Activated B cell treated with CpG ODN at 0.5 μM for 24 hours (primary cell): ENCODE measurements around the gene PDE7B. TPM values are rescaled to one million over a fixed set of nuclear protein-coding genes. Genes with fewer than 3 reads are reported as not detected.

Experiments
- ATAC-seq: fragments of 200-7000 bp; cut with Tn5 transposase; one replicate; pipeline ENCODE4 v1.10.0; 2021; ENCODE audit warnings: low read depth, mild to moderate bottlenecking, moderate library complexity
- CTCF ChIA-PET: fragments of 350-600 bp; sonication (Branson Sonifier 250); formaldehyde crosslinking; loops from one replicate; lab custom pipeline; 2021; ENCODE audit warnings: antibody characterized with exemption; lab: Charles Lee
- POLR2A ChIA-PET: fragments of 350-600 bp; sonication (Branson Sonifier 250); formaldehyde crosslinking; loops from one replicate; lab custom pipeline; 2021; ENCODE audit warnings: antibody characterized with exemption; lab: Charles Lee
- DNase-seq: peaks from one replicate; pipeline ENCODE4 v3.0.0; 2022
- H3K27ac Mint-ChIP-seq: one replicate; pipeline ENCODE4 v1.8.0; 2020; ENCODE audit warnings: mixed read lengths
- H3K27me3 Mint-ChIP-seq: one replicate; pipeline ENCODE4 v1.8.0; 2021; ENCODE audit warnings: mixed read lengths
- H3K36me3 Mint-ChIP-seq: one replicate; pipeline ENCODE4 v1.8.0; 2021; ENCODE audit warnings: low read depth, mixed read lengths
- H3K4me1 Mint-ChIP-seq: one replicate; pipeline ENCODE4 v1.8.0; 2021; ENCODE audit warnings: mixed read lengths
- H3K4me3 Mint-ChIP-seq: one replicate; pipeline ENCODE4 v1.8.0; 2020; ENCODE audit warnings: mild to moderate bottlenecking, mixed read lengths
- H3K9me3 Mint-ChIP-seq: one replicate; pipeline ENCODE4 v1.8.0; 2020; ENCODE audit warnings: mixed read lengths
- CTCF ChIP-seq: fragments of 200-600 bp; IDR thresholded peaks from one replicate; pipeline ENCODE4 v1.8.0; 2022; ENCODE audit warnings: antibody characterized with exemption, mild to moderate bottlenecking
- intact Hi-C: fragments of 100-400 bp; cut with micrococcal nuclease; formaldehyde crosslinking; loops from one replicate; pipeline ENCODE4 v1.15.1; 2024
- total RNA-seq: library from RNA; stranded (reverse); gene quantifications from 2 replicates; pipeline ENCODE4 v1.2.3, GENCODE V29; 2022

PDE7B gene
- total RNA-seq, result 1.5 and 1.8 TPM in 2 replicates

- H3K27ac Mint-ChIP-seq, result peak within 1 kb of the TSS; percentile 82
- DNase-seq, result peak; percentile 47
- H3K36me3 Mint-ChIP-seq, result no peaks in the 10 kb centered on the region
- H3K4me3 Mint-ChIP-seq, result peak within 1 kb of the TSS; percentile 83
- no peaks in the 10 kb centered on the region for H3K9me3 Mint-ChIP-seq
- H3K4me1 Mint-ChIP-seq, result peaks cover 58% of the 10 kb centered on the region
- POLR2A ChIA-PET, result interaction anchor here (0.7 to 2.3 kb wide), 6 partner anchors 9 to 668 kb away, joined by 3 to 16 read pairs (median 5); no protein-coding TSS in a partner anchor
- no peak for TF ChIP-seq CTCF
- H3K27me3 Mint-ChIP-seq, result no peaks in the 10 kb centered on the region
- ATAC-seq, result peak; percentile 97
- intact Hi-C loops, result loop anchor here (1.0 to 5.0 kb wide), 6 partner anchors 10 to 671 kb away; partner anchors contain the start of genes AHI1 and MYB
- CTCF ChIA-PET, result interaction anchor here (1.1 to 1.4 kb wide), 3 partner anchors 55 to 58 kb away, joined by 3 to 4 read pairs (median 3); no protein-coding TSS in a partner anchor
Observed at GRCh38 chr6:135851442-135852271, at the start of gene PDE7B. TSS of gene PDE7B (plus strand) at chr6:135851701.

- TF ChIP-seq CTCF, result no peak
- POLR2A ChIA-PET, result no interaction called here
- Mint-ChIP-seq H3K4me3 (no peak overlapping the region), H3K4me1 (peaks cover 4% of the 10 kb centered on the region), H3K27ac (no peak overlapping the region), H3K27me3 (no peaks in the 10 kb centered on the region), H3K9me3 (no peaks in the 10 kb centered on the region), H3K36me3 (no peaks in the 10 kb centered on the region)
- intact Hi-C loops, result no loop called here
- DNase-seq, result no peak
- no peak for ATAC-seq
- CTCF ChIA-PET, result no interaction called here
Observed at GRCh38 chr6:135801755-135802465, 49.6 kb upstream of the PDE7B start.

GRCh38 chr6:135810486-135810885, 41.0 kb upstream of the PDE7B start:
- CTCF ChIA-PET, result no interaction called here
- H3K27me3 Mint-ChIP-seq, result no peaks in the 10 kb centered on the region

GRCh38 chr6:135811170-135811569, 40.3 kb upstream of the PDE7B start:
- CTCF ChIA-PET, result no interaction called here
- Mint-ChIP-seq H3K36me3 (no peaks in the 10 kb centered on the region), H3K27ac (no peak overlapping the region), H3K4me3 (no peak overlapping the region), H3K9me3 (peaks cover 5% of the 10 kb centered on the region), H3K4me1 (no peaks in the 10 kb centered on the region), H3K27me3 (no peaks in the 10 kb centered on the region)
- TF ChIP-seq CTCF, result no peak
- ATAC-seq (no peak), DNase-seq (no peak)
- POLR2A ChIA-PET, result no interaction called here
- intact Hi-C loops, result no loop called here

More at GRCh38 chr6:135810486-135810885, 41.0 kb upstream of the PDE7B start:
- ATAC-seq (no peak), DNase-seq (no peak)
- Mint-ChIP-seq H3K27ac (no peak overlapping the region), H3K36me3 (no peaks in the 10 kb centered on the region), H3K4me1 (no peaks in the 10 kb centered on the region), H3K9me3 (peaks cover 5% of the 10 kb centered on the region), H3K4me3 (no peak overlapping the region)
- no peak for TF ChIP-seq CTCF
- intact Hi-C loops, result no loop called here
- POLR2A ChIA-PET, result no interaction called here
